Stimulated activated effector memory CD8-positive, alpha-beta T cell treated with anti-CD3 and anti-CD28 coated beads, Interleukin-12 subunit alpha, Interleukin-12 subunit beta, amount 100 ng/mL, for 72 hours (primary cell): Measurements from ENCODE around the gene COPZ1.
A peak's percentile ranks its signal among the peaks of the same experiment; 100 is the strongest.
"Not testable (repeated sequence)": the region's sequence is repeated elsewhere in the genome, so short reads cannot be mapped to it uniquely, and the experiment has no call there.

ENCODE experiments used
- ATAC-seq: fragments of 150-1000 bp; cut with Tn5 transposase; 2 replicates; pipeline ENCODE4 v1.10.0; 2021
- DNase-seq, 2 donors: peaks; one replicate each; pipeline ENCODE4 v3.0.0; 2021 to 2022; ENCODE audit warnings: low spot score in 2 of 2
- H3K27ac Mint-ChIP-seq: one replicate; pipeline ENCODE4 v1.8.0; 2022; ENCODE audit warnings: mild to moderate bottlenecking, mixed read lengths
- H3K36me3 Mint-ChIP-seq: one replicate; pipeline ENCODE4 v1.8.0; 2022; ENCODE audit warnings: mild to moderate bottlenecking, mixed read lengths
- H3K4me1 Mint-ChIP-seq: one replicate; pipeline ENCODE4 v1.8.0; 2022; ENCODE audit warnings: mixed read lengths
- H3K4me3 Mint-ChIP-seq: one replicate; pipeline ENCODE4 v1.8.0; 2022; ENCODE audit warnings: mild to moderate bottlenecking, mixed read lengths
- H3K9me3 Mint-ChIP-seq: one replicate; pipeline ENCODE4 v1.8.0; 2022; ENCODE audit warnings: mixed read lengths

COPZ1 gene

DNA sequence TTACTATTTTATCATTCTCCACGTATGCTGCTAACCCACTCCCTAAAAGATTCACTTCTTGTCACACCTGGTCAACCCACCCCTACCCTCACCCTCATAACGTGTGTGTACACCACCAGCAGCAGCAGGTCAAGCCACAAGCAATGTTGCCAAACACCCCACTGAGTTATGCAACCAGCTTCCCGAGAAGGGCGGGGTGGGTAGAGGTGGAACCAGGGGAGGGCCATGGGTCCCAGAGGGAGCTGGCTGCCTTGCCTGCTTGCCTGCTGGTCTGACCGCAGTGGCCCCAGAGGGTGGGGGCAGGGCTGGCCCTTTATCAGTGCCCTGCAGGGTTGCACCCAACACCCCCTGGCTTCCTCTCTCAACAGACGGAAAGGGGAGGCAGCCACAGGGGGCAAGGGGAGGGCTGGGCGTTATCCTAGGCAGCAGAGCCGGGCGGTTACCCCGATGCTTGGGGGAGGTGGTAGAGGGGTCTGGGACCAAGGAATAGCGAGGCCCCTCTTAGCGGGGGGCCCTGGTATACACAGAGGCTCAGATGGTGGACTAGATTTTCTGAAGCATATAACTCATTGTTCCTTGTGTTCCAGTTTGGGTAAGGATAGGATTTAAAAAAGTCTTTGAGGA is 20.6 kb upstream of the COPZ1 start:
- Mint-ChIP-seq H3K27ac (no peak overlapping the region), H3K4me3 (peak overlapping the region; percentile 13), H3K36me3 (no peaks in the 10 kb centered on the region), H3K4me1 (peaks cover 63% of the 10 kb centered on the region), H3K9me3 (no peaks in the 10 kb centered on the region)
- peak; percentile 60 for ATAC-seq
- DNase-seq: no peak

DNA sequence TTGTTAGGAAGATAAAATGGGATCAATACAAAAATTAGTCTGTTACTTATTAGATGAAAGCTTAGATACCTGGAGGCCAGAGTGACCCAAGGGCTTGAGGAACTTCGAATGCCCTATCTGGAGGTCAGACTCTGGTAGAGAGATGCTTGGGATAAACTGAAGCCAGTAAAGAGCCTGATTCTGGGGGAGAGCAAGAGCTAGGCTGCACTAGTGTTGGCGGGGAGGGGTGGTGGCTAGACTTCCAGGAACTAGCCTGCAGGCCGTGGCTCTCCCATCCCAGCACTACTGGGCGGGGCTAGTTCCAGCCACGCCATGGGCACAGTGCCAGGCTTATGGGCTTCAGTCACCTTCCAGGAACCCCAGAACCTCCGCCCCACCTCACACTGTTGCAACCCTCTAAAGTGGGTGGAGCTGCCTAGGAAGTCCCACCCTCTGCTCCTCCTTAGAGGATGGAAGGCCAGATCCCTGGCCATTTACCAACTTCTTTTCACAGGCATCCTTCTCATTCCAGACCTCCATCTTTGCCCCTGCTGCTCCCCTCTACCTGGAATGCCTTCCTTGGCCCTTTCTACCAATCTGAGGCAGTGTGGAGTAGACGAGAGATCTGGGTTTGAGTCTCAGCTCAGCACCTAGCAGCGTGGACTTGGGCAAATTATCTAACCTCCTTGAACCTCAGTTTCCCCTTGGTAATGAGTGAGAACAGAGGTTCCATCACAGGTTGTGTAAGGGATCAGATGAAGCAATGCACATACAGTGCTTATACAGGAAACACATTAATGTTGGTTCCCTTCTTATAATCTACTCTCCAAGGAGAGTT is 17.8 kb upstream of the COPZ1 start:
- Mint-ChIP-seq H3K36me3 (no peaks in the 10 kb centered on the region), H3K27ac (peak overlapping the region; percentile 80), H3K9me3 (no peaks in the 10 kb centered on the region), H3K4me3 (peak overlapping the region; percentile 3), H3K4me1 (peaks cover 38% of the 10 kb centered on the region)
- peak; percentile 83 for ATAC-seq
- DNase-seq: peak in 1 of 2 donors; percentile 69

DNA sequence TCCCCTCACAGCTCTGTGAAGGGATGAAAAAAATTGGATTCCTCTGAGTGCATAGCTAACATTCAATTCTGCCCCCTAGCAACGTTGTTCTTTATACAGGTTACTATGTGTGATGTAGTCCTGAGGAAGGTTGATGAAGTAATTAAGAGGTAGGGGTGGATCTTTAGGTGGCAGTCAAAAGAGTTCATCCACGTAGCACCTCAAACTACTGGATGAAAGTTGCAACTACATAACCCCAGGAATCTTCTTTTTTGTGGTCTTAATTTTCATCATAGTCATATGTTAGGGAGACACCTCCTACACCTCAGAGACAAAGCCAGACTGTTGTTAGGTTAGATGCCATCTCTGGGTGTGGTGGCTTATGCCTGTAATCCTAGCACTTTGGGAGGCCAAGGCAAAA is 13.9 kb upstream of the COPZ1 start:
- H3K4me3 Mint-ChIP-seq: no peak overlapping the region
- ATAC-seq (no peak), DNase-seq (no peak)
- H3K36me3 Mint-ChIP-seq: no peaks in the 10 kb centered on the region
- peaks cover 14% of the 10 kb centered on the region for H3K4me1 Mint-ChIP-seq
- H3K9me3 Mint-ChIP-seq: no peaks in the 10 kb centered on the region
- H3K27ac Mint-ChIP-seq: no peak overlapping the region

DNA sequence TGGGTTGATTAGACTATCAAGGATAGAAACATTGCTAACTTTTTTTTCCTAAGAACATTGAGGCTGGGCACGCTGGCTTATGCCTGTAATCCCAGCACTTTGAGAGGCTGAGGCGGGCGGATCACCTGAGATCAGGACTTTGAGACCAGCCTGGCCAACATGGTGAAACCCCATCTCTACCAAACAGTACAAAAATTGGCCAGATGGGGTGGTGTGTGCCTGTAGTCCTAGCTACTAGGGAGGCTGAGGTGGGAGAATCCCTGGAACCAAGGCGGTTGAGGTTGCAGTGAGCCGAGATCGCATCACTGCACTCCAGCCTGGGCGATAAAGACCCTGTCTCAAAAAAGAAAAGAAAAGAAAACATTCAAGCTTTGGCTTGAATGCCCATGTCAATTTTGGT is 12.6 kb upstream of the COPZ1 start:
- not testable (repeated sequence) for H3K4me1 Mint-ChIP-seq, H3K9me3 Mint-ChIP-seq, ATAC-seq, H3K36me3 Mint-ChIP-seq, DNase-seq, H3K27ac Mint-ChIP-seq, H3K4me3 Mint-ChIP-seq

DNA sequence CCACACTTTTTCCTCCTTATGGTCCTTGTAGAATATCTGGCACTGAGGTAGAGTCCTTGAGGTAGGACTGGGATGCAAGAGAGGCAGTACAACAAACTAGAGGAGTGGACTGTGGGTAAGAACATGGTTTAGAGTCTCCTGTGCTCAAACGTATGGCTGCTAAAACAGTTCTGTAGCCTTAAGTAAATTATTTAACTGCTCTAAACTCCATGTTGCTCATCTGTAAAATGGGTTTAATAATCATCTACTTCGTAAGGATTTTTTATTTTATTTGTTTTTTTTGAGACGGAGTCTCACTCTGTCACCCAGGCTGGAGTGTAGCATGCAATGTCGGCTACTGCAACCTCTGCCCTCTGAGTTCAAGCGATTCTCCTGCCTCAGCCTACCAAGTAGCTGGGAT is 3.6 kb upstream of the COPZ1 start:
- DNase-seq (no peak), ATAC-seq (no peak)
- H3K9me3 Mint-ChIP-seq: no peaks in the 10 kb centered on the region
- no peak overlapping the region for H3K27ac Mint-ChIP-seq
- no peak overlapping the region for H3K4me3 Mint-ChIP-seq
- peaks cover 12% of the 10 kb centered on the region for H3K4me1 Mint-ChIP-seq
- peaks cover 13% of the 10 kb centered on the region for H3K36me3 Mint-ChIP-seq

DNA sequence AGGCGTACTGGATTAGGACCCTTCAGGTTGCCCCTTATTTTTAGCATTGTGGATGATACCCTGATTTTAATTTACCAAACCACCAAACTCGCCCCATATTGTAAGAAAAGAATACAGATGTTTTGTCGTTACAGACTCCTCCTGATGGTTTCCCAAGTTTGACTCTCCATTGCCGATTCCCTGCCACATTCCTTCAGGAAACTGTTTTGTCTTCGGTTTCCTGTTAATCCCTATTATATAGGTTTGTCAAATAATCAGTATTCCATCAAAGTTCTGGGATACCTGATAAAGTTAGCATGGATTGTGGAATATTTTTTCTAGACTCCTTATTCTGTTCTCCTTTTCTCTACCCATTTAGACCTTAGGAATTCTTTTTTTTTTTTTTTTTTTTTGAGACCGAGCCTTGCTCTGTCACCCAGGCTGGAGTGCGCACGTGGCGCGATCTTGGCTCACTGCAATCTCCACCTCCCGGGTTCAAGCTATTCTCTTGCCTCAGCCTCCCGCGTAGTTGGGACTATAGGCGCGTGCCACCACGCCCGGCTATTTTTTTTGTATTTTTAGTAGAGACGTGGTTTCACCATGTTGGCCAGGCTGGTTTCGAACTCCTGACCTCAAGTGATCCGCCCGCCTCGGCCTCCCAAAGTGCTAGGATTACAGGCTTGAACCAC is 645 bp downstream of the COPZ1 start:
- H3K9me3 Mint-ChIP-seq, DNase-seq, ATAC-seq: not testable (repeated sequence)
- Mint-ChIP-seq H3K4me3 (peak overlapping the region; percentile 95), H3K4me1 (peaks cover 42% of the 10 kb centered on the region), H3K36me3 (peaks cover 22% of the 10 kb centered on the region), H3K27ac (peak overlapping the region; percentile 98)

DNA sequence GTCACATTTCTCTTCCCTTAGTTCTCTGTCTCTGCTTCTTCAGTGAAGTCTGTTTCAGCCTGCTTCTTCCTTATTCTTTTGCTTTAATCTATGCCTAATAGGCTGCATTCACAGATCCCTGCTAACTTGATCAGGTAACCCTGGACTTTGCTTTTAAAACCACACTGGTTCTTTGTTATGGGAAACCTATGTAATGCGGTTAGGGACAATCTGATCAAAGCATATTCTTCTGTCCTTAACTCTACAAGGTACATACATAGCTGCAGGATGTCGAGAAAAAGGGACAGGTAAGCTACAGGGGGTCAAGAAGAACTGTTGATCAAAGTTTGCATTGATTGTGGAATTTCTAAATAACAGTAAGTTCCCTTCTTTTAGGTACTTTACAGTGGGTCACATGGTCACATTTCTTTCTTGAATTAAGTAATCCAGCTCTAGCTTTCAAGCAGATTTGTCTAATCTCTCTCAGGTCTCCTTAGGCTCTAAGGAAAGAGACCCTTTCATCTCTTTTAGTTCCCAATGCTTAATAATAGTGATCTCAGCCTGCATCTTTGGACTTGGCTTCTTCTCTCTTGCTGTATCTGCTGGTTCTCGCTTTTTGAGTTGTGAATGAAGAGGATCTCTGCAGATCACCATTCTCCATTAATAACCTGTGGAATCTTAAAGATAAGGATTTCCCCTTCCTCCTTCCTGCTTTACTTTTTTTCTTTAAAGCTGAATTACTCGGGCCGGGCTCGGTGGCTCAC is 3.8 kb downstream of the COPZ1 start:
- Mint-ChIP-seq H3K4me1 (peaks cover 59% of the 10 kb centered on the region), H3K36me3 (peaks cover 32% of the 10 kb centered on the region), H3K4me3 (no peak overlapping the region), H3K9me3 (no peaks in the 10 kb centered on the region), H3K27ac (peak overlapping the region; percentile 33)
- DNase-seq (no peak), ATAC-seq (no peak)

DNA sequence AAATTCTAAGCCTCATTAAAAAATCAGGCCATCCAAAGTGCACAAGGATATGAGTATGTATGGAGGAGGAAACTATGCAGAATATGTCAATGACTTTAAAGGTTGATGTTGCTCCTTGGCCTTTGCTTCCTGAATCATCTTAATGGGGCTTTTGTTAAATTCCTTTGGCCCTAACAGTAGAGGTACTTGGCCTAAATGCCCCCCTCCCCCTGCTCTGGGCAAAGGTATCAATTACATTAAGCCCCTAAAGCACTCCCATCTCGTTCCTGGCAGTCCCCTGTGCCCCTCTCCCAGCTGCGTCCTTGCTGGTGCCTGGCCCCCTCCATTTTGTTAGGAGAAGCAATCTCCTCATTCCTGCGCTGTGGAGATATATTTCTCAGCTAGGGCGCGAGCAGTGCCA is 4.8 kb downstream of the COPZ1 start:
- H3K4me3 Mint-ChIP-seq: no peak overlapping the region
- peak overlapping the region; percentile 74 for H3K27ac Mint-ChIP-seq
- no peaks in the 10 kb centered on the region for H3K9me3 Mint-ChIP-seq
- peaks cover 54% of the 10 kb centered on the region for H3K4me1 Mint-ChIP-seq
- ATAC-seq: no peak
- peaks cover 36% of the 10 kb centered on the region for H3K36me3 Mint-ChIP-seq
- no peak for DNase-seq

DNA sequence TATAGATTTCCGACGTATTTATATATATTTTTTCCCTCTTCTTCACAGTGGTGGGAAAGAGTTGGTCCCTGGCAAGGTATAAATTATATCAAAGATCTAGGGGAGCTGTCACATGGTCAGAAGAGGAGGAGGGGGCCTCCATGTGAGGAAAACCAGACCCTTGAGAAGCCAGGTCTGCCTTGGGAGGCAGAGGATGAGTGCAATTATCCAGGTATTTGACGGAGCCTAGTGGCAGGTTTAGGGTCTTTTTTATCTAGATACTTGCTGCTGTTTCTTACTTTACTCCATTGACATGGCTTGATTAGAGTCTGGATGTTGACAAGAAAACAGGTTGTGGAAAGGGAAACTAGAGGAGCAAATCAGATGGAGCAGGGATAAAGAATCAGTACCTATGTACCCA is 5.5 kb downstream of the COPZ1 start:
- Mint-ChIP-seq H3K4me3 (no peak overlapping the region), H3K36me3 (peaks cover 32% of the 10 kb centered on the region), H3K9me3 (no peaks in the 10 kb centered on the region), H3K4me1 (peaks cover 48% of the 10 kb centered on the region), H3K27ac (peak overlapping the region; percentile 74)
- DNase-seq: no peak
- ATAC-seq: no peak

DNA sequence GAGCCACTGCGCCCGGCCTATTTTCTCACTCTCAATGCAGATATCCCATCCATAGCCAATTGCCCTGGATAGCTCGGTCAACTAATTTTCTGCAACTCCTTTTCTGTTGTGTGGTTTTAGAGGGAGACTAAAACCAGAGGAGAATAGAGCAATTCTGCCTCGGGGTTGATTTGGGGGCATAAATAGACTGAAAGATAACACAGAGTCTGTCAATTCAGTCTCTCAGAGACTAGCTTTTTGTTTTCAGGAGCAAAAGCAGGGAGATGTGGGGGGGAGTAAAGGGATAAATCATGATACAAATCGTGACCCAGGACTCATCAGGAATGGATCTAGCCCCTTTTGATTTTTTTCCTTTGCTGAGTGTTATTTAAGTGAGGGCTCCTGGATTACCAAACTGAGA is 6.5 kb downstream of the COPZ1 start:
- DNase-seq: no peak
- H3K9me3 Mint-ChIP-seq: no peaks in the 10 kb centered on the region
- no peak for ATAC-seq
- peaks cover 54% of the 10 kb centered on the region for H3K4me1 Mint-ChIP-seq
- H3K36me3 Mint-ChIP-seq: peaks cover 35% of the 10 kb centered on the region
- no peak overlapping the region for H3K4me3 Mint-ChIP-seq
- peak overlapping the region; percentile 74 for H3K27ac Mint-ChIP-seq

DNA sequence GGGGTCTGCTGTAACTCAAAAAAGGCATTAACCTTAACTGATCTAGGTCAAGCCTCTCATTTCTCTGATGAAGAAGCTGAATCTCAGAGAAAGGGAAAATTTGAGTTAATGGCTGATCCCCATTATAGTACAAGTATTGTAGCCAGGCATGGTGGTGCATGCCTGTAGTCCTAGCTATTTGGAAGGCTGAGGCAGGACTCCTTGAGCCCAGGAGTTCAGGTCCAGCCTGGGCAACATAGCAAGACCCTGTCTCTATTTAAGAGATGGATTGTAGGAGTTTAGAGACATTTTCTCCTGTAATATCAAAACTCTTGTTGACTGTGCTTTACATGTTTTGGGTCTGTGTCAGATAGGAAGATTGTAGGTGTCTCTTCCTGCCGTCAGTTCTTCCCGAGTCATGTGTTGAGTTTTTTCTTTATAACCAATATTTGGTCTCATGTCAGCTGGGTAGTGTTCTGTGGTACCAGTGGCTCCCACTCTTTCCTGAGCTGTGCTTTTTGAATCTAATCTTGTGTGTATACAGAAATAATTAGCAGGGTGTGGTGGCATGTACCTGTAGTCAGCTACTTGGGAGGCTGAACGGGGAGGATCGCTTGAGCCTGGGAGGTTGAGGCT is 8.6 kb downstream of the COPZ1 start:
- H3K4me1 Mint-ChIP-seq: peaks cover 49% of the 10 kb centered on the region
- no peak overlapping the region for H3K4me3 Mint-ChIP-seq
- DNase-seq (no peak), ATAC-seq (peak; percentile 55)
- H3K27ac Mint-ChIP-seq: no peak overlapping the region
- peaks cover 35% of the 10 kb centered on the region for H3K36me3 Mint-ChIP-seq
- H3K9me3 Mint-ChIP-seq: no peaks in the 10 kb centered on the region

DNA sequence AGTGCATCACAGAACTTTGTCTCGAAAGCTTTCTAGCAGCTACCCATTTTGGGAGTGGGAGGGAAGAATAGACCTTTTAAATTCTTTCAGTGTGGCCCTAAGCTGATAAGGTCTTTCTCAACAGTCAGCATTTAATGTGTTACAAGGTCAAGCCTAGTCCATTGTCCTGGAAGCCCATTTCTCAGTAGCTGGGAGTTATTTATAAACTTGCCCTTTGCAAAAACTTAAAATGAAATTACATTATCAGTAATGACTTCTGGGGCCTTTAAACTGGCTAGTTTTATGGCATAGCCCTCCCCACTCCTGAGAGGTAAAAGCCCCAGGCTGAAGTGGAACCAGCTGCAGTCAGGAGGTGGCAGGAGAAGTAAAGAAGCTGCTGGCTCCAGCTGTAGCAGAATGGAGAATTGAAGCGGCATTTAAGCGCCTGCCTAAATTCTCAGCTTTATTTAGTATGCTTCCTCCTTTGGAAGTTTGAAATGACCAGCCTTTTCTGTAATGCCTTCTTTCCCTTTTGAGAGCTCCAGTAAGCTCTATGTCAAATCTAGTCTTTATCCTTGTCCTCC is 12.4 kb downstream of the COPZ1 start:
- Mint-ChIP-seq H3K9me3 (no peaks in the 10 kb centered on the region), H3K4me3 (no peak overlapping the region), H3K4me1 (peaks cover 21% of the 10 kb centered on the region), H3K27ac (peak overlapping the region; percentile 32), H3K36me3 (peaks cover 39% of the 10 kb centered on the region)
- ATAC-seq: no peak
- no peak for DNase-seq

DNA sequence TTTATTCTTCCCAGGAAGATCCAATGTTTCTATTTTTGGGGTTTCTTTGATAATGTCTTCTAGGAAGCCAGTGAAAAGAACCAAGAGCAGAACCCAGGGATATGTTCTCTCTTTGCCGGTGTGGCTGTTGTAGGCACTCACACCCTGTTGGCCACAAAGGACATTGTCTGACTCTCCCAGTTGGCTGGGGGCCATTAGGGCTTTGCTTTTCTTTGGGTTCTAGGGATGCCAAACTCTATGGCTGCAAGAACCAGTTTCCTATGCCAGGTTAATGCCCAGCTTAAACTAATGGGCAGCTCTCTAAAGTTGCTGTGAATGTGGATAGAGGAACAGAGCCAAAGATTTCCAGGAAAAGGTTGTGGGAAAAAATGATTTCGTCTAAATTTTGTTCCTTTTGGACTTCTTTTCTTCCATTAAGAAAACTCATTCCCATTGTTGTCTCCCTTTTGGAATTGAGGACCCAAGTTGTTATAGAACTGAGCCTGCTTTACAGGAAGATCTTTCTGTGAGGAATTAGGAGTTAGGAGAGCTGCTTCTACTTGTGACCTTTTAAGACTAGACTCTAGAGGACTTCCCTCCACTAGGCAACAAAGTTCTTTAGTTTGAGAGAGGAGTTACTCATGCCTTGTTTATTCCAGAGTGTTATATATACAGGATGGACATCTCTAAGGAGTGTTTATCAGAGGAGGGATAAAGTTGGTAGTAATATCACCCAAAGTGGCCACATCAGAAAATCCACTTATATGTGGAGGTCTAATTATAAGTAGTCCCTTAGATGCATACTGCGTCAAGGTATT is 13.1 kb downstream of the COPZ1 start:
- DNase-seq: no peak
- no peak overlapping the region for H3K4me3 Mint-ChIP-seq
- peaks cover 21% of the 10 kb centered on the region for H3K4me1 Mint-ChIP-seq
- H3K27ac Mint-ChIP-seq: peak overlapping the region; percentile 32
- no peaks in the 10 kb centered on the region for H3K9me3 Mint-ChIP-seq
- no peak for ATAC-seq
- H3K36me3 Mint-ChIP-seq: peaks cover 46% of the 10 kb centered on the region

DNA sequence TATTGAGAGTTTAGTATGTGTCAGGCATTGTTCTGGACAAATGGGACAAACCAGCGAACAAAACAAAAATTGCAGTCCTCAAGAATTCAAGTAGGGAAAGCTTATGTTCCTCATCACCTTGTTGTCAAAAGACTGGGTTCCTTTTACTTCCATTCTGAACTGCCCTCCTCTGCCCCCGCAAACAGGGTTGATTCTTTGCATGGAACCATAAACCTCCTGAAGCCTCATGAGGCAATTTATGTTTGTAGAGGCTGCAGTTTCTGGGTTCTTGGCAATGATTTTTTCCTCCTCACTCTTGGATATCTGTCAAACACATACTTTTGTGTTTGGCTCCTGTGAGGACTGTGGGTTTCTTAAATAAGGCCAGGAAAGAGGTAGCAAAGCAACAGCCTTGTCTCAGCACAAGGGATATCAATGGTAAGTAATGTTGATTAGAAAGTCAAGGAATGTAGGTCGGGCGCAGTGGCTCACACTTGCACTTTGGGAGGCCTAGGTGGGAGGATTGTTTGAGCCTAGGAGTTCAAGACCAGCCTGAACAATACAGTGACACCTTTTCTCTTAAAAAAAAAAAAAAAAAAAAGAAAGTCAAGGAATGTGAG is 13.9 kb downstream of the COPZ1 start:
- Mint-ChIP-seq H3K4me3 (no peak overlapping the region), H3K9me3 (no peaks in the 10 kb centered on the region), H3K27ac (no peak overlapping the region), H3K36me3 (peaks cover 54% of the 10 kb centered on the region), H3K4me1 (peaks cover 16% of the 10 kb centered on the region)
- ATAC-seq (no peak), DNase-seq (no peak)
